Caki2 (cell line): ENCODE results near the gene VWA3B. TPM values are rescaled to one million over a fixed set of nuclear protein-coding genes. Genes with fewer than 3 reads are reported as not detected.

ENCODE experiments used
- DNase-seq: peaks from one replicate; pipeline ENCODE4 v3.0.0-alpha.2; 2015; ENCODE audit warnings: low read depth
- in situ Hi-C: cut with HindIII; loops from 2 replicates; pipeline ENCODE4 v1.10.0; 2016; ENCODE audit warnings: low sequenced_read_pairs, low pct_unique_long_range_greater_than_20kb, mixed read lengths
- total RNA-seq: library from RNA; depleted of rRNA; stranded (reverse); fragments of >200 nt; shearing (Covaris generic); gene quantifications from 2 replicates; pipeline ENCODE4 v1.2.3, GENCODE V29; 2014; ENCODE audit warnings: low replicate concordance

Gene VWA3B
- total RNA-seq, 1 experiment from 2014 or later: not detected

DNA sequence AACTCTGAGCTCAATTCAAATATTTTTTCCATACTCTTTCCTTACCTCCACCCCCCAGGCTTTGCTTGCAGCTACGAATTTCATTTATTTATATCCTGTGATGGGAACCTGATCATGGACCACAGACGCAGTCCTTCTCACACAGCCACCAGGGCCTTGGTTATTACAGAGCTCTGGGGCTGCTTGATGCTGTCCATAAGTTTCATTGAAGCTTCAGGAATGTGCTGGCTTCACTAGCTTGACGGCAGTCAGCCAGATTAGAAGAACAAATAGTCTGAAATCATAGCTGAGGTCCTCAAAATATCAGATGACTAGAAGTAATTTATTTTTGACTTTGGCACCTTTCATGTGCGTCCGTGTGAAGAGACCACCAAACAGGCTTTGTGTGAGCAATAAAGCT lies 104.9 kb downstream of the VWA3B start:
- in situ Hi-C loops: no loop called here

DNA sequence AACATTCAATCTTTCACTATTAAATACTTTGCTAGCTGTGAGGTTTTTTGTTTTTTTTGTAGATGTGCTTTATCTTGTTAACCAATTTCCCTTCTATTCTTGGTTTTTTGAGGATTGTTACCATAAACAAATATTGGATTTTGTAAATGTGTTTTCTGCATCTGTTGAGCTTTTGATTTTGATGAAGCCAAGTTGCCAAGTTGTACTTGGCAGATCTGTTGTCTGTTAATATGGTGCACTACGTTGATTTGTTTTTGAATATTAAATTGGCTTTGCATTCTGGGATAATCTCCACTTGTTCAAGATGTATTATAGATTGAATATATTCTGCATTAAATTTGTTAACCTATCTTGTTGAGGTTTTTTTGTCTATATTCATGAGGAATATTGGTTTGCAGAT lies 114.6 kb downstream of the VWA3B start:
- in situ Hi-C loops: no loop called here
- DNase-seq: no peak

More for the DNA sequence above, 104.9 kb downstream of the VWA3B start:
- no peak for DNase-seq

DNA sequence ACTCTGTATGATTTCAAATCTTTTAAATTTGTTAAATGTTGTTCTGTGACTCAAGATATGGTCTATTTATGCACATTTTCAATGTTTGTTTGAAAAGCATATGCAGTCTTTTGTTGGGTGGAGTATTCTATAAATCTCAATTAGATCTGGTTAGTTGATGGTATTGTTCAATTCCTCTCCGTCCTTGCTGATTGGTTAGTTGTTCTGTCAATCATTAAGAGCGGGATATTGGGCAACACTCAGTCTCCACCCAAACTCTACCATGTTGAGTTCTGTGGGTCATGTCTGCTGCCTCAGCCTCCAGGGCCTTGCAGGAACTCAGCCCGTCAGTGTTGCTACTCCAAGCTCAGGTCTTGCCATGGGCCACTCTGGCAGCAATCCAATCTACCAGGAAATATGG lies 118.9 kb downstream of the VWA3B start:
- DNase-seq: no peak
- in situ Hi-C loops: no loop called here

DNA sequence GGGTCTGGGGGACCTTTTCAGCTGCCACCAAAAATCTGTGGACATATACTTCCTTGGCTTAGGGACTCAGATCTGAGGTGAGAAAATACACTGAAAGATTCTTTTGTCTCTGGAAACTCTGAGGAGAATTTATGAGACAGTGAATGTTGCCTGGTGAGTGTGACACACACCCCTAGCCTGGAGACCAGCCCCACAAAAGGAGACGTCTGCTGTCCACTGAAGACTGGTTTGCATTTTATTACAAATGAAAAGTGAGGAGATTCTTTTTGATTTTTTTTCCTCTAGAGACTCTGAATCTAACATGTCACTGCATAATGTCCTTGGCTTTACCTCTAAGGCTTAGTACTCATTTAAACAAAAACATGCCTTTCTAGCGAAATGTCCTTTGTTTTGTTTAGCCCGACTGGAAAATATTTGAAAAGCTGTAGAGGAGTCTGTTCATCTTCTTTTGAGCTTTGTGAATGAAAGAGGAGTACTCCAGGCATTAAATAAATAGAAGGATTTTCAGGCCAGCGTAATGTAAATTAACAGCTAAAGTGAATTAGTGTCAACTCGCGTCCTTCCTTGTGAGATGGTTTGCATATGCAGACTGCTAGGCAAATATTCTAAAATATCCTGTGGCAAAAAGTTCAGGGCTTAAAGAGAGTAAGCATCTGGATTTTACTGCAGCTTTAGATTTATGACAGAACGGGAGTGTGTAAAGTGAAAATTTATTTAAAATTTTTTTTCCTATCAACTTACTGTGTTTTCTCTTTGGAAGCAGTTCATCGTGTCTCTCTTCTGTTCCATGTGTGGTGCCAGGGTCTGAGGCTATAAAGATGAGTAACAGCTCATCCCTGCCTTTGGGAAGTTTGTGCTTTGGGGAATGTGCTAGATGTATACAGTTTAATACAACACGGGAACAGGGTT lies 125.4 kb downstream of the VWA3B start:
- in situ Hi-C loops: no loop called here
- no peak for DNase-seq

DNA sequence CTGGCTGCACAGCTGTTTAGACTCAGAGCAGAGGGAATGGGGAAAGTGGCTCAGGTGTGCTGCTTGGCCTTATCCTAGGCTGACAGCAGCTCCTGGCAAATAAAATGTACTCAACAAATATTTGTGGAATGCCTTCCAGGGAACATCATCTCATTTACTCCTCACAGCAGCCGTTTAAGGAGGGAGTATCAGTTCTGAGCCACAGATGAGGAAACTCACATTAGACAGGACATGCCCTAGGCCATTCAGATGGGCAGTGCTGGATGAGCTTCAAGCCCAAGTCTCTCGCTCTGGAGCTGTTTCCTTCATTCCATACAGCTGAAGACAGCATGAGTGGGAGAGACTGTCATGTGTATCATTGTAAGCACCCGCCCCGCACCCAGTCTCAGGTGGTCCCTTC lies 129.6 kb downstream of the VWA3B start:
- in situ Hi-C loops: no loop called here
- no peak for DNase-seq

DNA sequence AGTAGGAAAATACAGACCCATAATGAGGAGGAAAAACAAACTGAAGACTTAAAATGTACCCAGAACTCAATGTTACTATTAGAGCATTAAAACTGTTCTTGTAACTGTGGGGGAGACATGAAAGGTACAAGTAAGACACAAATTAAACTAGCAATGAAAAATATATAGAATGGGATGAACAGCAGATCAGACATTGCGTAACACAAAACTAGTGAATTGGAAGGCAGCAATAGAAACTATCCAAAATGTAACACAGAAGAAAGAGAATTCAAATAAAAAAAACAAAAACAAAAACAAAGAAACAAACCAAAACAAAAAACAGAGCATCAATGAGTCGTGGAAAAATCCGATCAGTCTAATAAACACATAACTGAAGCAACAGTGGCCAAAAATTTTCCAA lies 132.2 kb downstream of the VWA3B start:
- no peak for DNase-seq
- in situ Hi-C loops: no loop called here

DNA sequence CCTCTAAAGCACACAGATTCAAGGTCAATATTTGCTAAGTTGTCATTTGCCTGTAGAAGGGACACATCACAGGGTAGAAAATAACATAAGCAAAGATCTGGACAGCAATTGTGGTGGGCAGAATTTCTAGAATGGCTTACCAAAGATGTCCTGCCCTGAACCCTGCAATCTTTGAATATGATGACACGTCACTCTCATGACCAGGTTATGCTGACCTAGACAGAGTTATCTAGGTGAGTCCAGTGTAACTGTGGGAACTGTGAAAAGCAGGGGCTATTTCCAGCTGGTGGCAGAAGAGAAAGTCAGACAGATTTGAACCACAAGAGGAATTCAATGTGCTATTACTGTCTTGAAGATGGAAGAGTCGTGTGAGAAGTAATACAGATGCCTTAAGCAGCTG lies 147.0 kb downstream of the VWA3B start:
- DNase-seq: no peak
- in situ Hi-C loops: no loop called here

DNA sequence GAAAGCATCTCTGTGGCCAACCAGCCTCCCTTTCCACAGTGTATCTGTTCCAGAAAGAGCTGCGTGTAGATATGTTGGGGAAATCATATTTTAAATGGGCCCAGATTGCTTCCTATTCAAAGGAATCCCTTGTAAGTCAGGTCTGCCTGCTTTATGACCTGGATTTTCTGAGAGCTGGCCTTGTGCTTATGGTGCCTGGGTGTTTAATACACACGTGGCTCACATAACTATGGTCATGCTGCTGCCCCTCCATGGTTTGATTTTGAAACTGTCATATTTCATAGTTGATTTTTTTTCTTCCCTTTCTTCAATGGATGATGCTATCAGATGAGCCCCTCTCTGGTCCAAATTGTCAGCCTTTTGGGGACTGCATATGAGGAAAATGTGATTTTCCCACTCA lies 147.8 kb downstream of the VWA3B start:
- in situ Hi-C loops: no loop called here
- no peak for DNase-seq

DNA sequence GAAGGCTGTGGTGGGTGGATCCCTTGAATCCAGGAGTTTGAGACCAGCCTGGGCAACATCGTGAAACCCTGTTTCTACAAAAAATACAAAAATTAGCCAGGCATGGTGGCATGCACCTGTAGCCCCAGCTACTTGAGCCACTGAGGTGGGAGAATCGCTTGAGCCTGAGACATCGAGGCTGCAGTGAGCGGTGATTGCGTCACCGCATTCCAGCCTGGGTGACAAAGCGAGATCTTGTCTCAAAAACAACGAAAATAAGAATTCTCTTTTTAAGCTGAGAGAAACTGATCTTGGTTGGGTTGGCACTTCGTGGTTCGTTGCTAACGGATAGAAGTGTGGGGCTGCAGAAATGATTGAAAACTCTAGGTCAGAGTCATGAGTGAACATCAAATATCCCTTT lies 150.0 kb downstream of the VWA3B start:
- in situ Hi-C loops: no loop called here

DNA sequence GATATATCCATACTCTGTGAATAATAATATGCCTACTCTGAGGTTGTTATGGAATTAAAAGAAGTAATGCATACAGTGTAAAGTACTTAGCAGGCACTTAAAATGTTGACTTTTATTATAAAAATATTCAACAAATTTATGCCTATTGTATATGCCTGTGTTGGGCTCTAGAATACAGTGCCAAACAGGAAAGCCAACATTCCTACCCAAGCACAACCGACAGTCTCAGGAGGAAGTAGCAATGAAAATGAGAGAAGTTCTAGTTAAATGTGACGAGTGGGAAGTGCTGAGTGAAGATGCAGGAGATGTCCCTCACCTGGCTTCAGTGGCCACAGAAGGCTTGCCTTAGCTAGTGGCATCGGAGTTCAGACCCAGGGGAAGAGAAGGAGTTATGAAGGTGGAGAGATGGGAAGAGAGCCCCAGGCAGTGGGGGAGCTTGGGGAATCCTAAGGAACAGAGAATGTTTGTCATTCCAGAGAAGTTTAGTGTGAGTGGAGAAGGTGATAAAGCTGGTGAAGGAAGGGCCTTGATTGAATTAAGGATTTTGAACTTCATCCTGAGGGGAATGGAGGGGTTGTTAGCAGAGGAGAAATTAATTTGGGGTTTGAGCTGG lies 153.9 kb downstream of the VWA3B start:
- in situ Hi-C loops: no loop called here
- DNase-seq: no peak

More for the DNA sequence above, 150.0 kb downstream of the VWA3B start:
- no peak for DNase-seq

DNA sequence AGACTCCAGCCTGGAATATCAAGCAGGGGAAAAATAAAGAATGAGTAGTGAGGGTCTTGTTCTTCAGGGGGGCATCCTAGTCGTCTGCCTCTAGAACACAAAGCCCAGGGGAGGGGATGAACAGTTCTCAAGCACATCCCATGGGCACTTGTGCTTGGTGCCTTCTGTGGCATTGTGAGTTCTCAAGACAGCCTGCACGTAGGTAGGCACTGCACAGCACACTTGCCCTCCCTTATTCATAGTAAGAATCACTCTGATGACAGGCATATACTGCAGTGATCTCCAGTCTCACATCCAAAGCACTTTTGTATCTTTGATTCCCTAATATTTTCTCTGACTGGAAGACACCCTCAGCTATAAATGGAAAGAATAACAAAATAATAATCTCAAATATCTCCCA lies 154.6 kb downstream of the VWA3B start:
- in situ Hi-C loops: no loop called here

DNA sequence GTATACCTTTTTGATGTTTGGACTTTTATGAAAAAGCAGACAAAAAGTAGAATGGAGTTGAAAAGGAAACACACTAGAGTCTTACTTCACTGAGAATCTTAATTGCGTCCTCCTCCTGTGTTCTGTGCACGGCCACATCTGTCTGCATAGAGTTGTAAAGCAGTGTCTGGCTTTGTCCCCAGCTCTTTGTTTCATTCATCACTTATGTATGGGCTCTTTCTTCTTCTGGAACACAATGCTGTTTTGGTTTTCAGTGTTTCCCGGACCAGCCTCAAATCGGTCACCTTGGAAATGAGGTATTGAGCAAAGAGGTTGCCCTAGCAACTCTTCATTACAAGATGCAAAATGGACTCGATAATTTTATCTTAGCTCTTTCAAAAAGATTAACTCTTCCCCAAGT lies 155.0 kb downstream of the VWA3B start:
- no peak for DNase-seq
- in situ Hi-C loops: no loop called here

More for the DNA sequence above, 154.6 kb downstream of the VWA3B start:
- DNase-seq: no peak

DNA sequence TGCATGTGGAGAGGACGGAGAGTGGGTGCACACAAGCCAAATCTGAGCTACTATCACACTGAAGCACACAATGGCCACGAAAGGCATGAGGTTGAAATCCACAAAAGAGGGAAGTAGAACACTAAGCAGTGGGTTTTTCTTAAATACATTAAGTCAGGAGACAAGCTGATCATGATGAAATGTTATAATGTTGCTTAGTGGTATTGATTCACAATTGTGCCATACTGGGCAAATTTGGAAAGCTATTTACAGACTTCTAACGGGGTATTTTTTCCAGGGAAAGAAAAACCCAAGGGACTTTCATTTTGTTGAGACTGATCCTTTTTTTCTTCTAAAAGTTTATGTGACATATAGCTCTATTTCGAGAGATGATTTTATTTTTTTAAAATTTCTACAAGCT lies 158.5 kb downstream of the VWA3B start:
- DNase-seq: no peak
- in situ Hi-C loops: no loop called here

DNA sequence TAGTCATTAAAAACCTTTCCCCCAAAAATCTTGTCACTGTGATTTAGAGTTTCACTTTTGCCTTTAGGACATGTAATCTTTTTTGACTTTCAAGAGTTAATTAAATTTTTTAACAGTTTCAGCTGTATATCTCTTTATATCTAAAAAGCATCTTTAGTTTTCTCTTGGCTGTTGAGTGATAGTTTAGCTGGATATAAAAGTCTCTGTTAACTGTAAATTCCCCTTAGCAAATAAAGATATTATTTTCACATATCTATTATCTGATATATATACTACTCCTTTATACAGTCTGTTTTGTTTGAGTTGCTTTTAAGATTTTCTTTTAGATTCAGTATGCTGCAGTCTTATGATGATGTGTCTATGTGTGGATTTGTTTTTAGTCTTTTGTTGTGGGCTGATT lies 160.4 kb downstream of the VWA3B start:
- no peak for DNase-seq
- in situ Hi-C loops: no loop called here

DNA sequence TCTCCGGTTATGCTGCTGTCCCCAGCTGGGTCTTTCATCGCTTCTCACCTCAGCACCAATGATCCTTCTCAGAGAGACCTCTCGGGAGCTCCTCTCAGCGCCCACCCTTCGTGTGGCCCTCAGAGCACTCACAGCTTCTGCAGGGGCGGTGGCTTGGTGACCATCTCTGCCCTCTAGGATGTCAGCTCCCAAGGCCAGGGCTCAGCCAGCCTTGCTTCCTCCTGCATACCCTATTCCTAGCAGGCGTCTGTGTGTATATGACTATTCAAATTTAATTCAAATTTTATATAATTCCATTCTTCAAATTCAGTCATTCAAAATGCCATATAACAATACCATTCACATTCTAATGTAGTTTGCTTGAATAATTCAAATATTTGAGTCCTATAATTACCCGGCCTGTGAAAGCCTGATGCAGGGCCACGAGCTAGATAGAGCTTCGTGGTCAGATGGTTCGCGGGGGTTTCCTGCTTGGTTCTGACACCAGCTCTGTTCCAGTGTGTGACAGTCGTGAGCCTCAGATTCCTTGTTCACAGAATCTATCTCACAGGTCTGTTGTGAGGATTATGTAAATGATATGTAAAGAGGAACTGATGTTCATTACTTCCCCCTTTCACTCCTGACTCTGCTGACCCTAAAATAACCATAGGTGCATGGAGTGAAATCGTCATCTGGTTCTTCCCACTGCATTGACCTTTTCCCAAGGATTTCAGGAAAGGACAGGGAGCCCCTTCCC lies 165.2 kb downstream of the VWA3B start:
- in situ Hi-C loops: no loop called here
- DNase-seq: no peak

DNA sequence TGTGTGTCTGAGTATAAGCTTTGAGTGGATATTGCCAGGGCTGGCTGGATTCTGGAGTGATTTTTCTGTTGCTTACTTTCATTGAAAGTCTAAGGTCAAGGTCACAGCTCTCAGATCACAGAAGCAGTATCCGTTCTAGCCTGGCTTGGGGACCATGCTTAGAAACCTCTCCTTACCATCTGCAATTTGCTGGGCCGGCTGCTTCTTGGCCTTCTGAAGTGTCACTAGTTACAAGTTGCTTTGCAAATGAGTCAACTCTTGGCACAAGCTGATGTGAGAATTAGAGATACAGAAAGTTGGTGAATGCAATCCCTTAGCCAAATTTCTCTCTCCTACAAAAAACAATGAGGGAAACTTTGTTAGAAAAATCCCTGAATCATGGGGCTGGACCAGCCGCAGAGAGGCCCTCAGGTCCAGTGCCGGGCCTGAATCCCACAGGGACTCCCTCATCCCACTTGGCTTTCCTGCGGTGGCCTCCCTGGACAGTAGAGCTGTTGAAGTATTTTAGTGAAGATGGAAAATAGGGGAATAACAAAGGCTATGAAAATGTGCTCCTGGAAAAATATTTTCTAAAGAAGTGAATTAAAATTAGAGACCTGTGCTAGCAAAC lies 166.6 kb downstream of the VWA3B start:
- DNase-seq: no peak
- in situ Hi-C loops: no loop called here

DNA sequence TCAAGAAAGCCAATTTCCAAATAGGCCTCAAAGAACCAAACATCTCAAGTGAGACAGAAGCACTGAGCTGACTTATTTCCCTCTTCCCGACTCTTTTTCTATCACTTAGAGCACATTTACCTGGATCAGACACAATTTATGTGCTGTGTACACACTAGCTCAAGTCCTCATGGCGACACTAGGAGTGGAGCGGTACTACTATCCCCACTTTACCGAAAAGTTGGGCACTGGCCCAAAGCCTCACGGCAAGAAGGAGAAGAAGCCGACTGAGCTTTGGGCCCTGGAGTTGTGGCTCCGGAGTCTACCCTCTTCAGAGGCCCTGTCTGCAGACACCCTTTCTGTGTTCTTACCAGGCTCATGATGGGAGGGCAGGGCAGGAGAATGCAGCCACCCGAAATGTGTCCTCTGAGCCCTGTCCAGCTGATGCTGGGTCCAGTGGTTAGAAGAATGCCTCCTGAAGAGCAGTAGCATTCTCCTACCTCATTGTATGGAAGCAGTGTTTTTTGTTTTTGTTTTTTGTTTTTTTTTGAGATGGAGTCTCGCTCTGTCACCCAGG lies 167.6 kb downstream of the VWA3B start:
- DNase-seq: no peak
- in situ Hi-C loops: no loop called here

DNA sequence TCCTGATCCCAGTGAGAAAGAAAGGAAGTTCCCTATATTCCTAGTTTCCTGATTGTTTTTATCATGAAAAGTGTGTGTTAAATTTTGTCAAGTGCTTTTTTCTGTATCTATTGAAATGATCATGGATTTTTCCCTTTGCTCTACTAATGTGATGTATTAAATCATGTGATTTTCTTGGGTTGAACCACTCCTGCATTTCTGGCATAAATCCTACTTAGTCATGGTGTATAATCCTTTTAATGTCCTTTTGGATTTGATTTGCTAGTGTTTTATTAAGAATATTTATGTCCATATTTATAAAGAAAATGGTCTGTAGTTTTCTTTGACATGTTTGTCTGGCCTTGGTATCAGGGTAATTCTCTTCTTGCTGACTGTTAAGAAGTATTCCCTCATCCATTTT lies 171.9 kb downstream of the VWA3B start:
- no peak for DNase-seq
- in situ Hi-C loops: no loop called here
